ENCODE data around the gene HBS1L.

Gene HBS1L

GRCh38 chr6:135037541-135037940, 17.1 kb downstream of the HBS1L start:
- Histone ChIP-seq H3K4me1 (ENCODE audit: insufficient read depth, insufficient read length) (no peaks in the 10 kb centered on the region), H3K4me3 (ENCODE audit: insufficient read length, low read depth) (no peak overlapping the region), H3K9ac (ENCODE audit: insufficient read length, low read depth) (no peak overlapping the region), H3K9me3 (ENCODE audit: insufficient read depth, low read length) (no peaks in the 10 kb centered on the region), H3K27me3 (ENCODE audit: insufficient read depth, insufficient read length) (no peaks in the 10 kb centered on the region), H3K36me3 (ENCODE audit: insufficient read depth, insufficient read length, low read length) (peaks cover 46% of the 10 kb centered on the region)
- no peak for TF ChIP-seq YY1 (IDR thresholded peaks at IDR 0.05; ENCODE audit: insufficient read depth, insufficient read length)
- no peak for TF ChIP-seq SUZ12 (IDR thresholded peaks at IDR 0.05; ENCODE audit: extremely low read depth, insufficient read depth, insufficient read length)
- no peak for DNase-seq (ENCODE audit: low read depth, low spot score)

- Histone ChIP-seq H3K4me3 (ENCODE audit: insufficient read length, low read depth) (no peak overlapping the region), H3K9ac (ENCODE audit: insufficient read length, low read depth) (no peak overlapping the region), H3K36me3 (ENCODE audit: insufficient read depth, insufficient read length, low read length) (peaks cover 45% of the 10 kb centered on the region), H3K9me3 (ENCODE audit: insufficient read depth, low read length) (no peaks in the 10 kb centered on the region), H3K4me1 (ENCODE audit: insufficient read depth, insufficient read length) (no peaks in the 10 kb centered on the region), H3K27me3 (ENCODE audit: insufficient read depth, insufficient read length) (no peaks in the 10 kb centered on the region)
- no peak for TF ChIP-seq YY1 (IDR thresholded peaks at IDR 0.05; ENCODE audit: insufficient read depth, insufficient read length)
- DNase-seq (ENCODE audit: low read depth, low spot score): no peak
Observed at GRCh38 chr6:135036731-135037420, 17.7 kb downstream of the HBS1L start.

GRCh38 chr6:135033238-135033637, 21.4 kb downstream of the HBS1L start:
- Histone ChIP-seq H3K4me3 (ENCODE audit: insufficient read length, low read depth) (no peak overlapping the region), H3K36me3 (ENCODE audit: insufficient read depth, insufficient read length, low read length) (peaks cover 35% of the 10 kb centered on the region), H3K4me1 (ENCODE audit: insufficient read depth, insufficient read length) (no peaks in the 10 kb centered on the region), H3K9ac (ENCODE audit: insufficient read length, low read depth) (no peak overlapping the region), H3K27me3 (ENCODE audit: insufficient read depth, insufficient read length) (no peaks in the 10 kb centered on the region), H3K9me3 (ENCODE audit: insufficient read depth, low read length) (no peaks in the 10 kb centered on the region)
- TF ChIP-seq ZNF274 (IDR thresholded peaks at IDR 0.05; ENCODE audit: low read depth, low read length) (no peak), YY1 (IDR thresholded peaks at IDR 0.05; ENCODE audit: insufficient read depth, insufficient read length) (no peak), SUZ12 (IDR thresholded peaks at IDR 0.05; ENCODE audit: extremely low read depth, insufficient read depth, insufficient read length) (no peak)
- DNase-seq (ENCODE audit: low read depth, low spot score): no peak

GRCh38 chr6:135030532-135031178, 24.0 kb downstream of the HBS1L start:
- no peaks in the 10 kb centered on the region for H3K27me3 ChIP-seq (ENCODE audit: insufficient read depth, insufficient read length)
- no peak overlapping the region for H3K9ac ChIP-seq (ENCODE audit: insufficient read length, low read depth)
- no peak for DNase-seq (ENCODE audit: low read depth, low spot score)
- peaks cover 17% of the 10 kb centered on the region for H3K36me3 ChIP-seq (ENCODE audit: insufficient read depth, insufficient read length, low read length)
- no peaks in the 10 kb centered on the region for H3K9me3 ChIP-seq (ENCODE audit: insufficient read depth, low read length)
- H3K4me3 ChIP-seq (ENCODE audit: insufficient read length, low read depth): no peak overlapping the region
- TF ChIP-seq SUZ12 (IDR thresholded peaks at IDR 0.05; ENCODE audit: extremely low read depth, insufficient read depth, insufficient read length) (no peak), YY1 (IDR thresholded peaks at IDR 0.05; ENCODE audit: insufficient read depth, insufficient read length) (no peak), ZNF274 (IDR thresholded peaks at IDR 0.05; ENCODE audit: low read depth, low read length) (no peak)
- H3K4me1 ChIP-seq (ENCODE audit: insufficient read depth, insufficient read length): no peaks in the 10 kb centered on the region

GRCh38 chr6:135030056-135030473, 24.6 kb downstream of the HBS1L start:
- DNase-seq (ENCODE audit: low read depth, low spot score): no peak
- no peaks in the 10 kb centered on the region for H3K27me3 ChIP-seq (ENCODE audit: insufficient read depth, insufficient read length)
- H3K36me3 ChIP-seq (ENCODE audit: insufficient read depth, insufficient read length, low read length): peaks cover 17% of the 10 kb centered on the region
- no peaks in the 10 kb centered on the region for H3K9me3 ChIP-seq (ENCODE audit: insufficient read depth, low read length)
- H3K9ac ChIP-seq (ENCODE audit: insufficient read length, low read depth): no peak overlapping the region
- TF ChIP-seq SUZ12 (IDR thresholded peaks at IDR 0.05; ENCODE audit: extremely low read depth, insufficient read depth, insufficient read length): no peak
- no peak for TF ChIP-seq ZNF274 (IDR thresholded peaks at IDR 0.05; ENCODE audit: low read depth, low read length)
- TF ChIP-seq YY1 (IDR thresholded peaks at IDR 0.05; ENCODE audit: insufficient read depth, insufficient read length): no peak
- no peaks in the 10 kb centered on the region for H3K4me1 ChIP-seq (ENCODE audit: insufficient read depth, insufficient read length)
- H3K4me3 ChIP-seq (ENCODE audit: insufficient read length, low read depth): no peak overlapping the region

GRCh38 chr6:135025775-135026174, 28.8 kb downstream of the HBS1L start:
- Histone ChIP-seq H3K4me1 (ENCODE audit: insufficient read depth, insufficient read length) (no peaks in the 10 kb centered on the region), H3K9ac (ENCODE audit: insufficient read length, low read depth) (no peak overlapping the region), H3K4me3 (ENCODE audit: insufficient read length, low read depth) (no peak overlapping the region), H3K36me3 (ENCODE audit: insufficient read depth, insufficient read length, low read length) (peaks cover under 1% of the 10 kb centered on the region), H3K9me3 (ENCODE audit: insufficient read depth, low read length) (no peaks in the 10 kb centered on the region), H3K27me3 (ENCODE audit: insufficient read depth, insufficient read length) (no peaks in the 10 kb centered on the region)
- TF ChIP-seq YY1 (IDR thresholded peaks at IDR 0.05; ENCODE audit: insufficient read depth, insufficient read length): no peak
- TF ChIP-seq ZNF274 (IDR thresholded peaks at IDR 0.05; ENCODE audit: low read depth, low read length): no peak
- TF ChIP-seq SUZ12 (IDR thresholded peaks at IDR 0.05; ENCODE audit: extremely low read depth, insufficient read depth, insufficient read length): no peak
- DNase-seq (ENCODE audit: low read depth, low spot score): no peak

- Histone ChIP-seq H3K9me3 (ENCODE audit: insufficient read depth, low read length) (no peaks in the 10 kb centered on the region), H3K27me3 (ENCODE audit: insufficient read depth, insufficient read length) (no peaks in the 10 kb centered on the region), H3K4me1 (ENCODE audit: insufficient read depth, insufficient read length) (no peaks in the 10 kb centered on the region), H3K36me3 (ENCODE audit: insufficient read depth, insufficient read length, low read length) (no peaks in the 10 kb centered on the region), H3K4me3 (ENCODE audit: insufficient read length, low read depth) (no peak overlapping the region), H3K9ac (ENCODE audit: insufficient read length, low read depth) (no peak overlapping the region)
- no peak for TF ChIP-seq YY1 (IDR thresholded peaks at IDR 0.05; ENCODE audit: insufficient read depth, insufficient read length)
- TF ChIP-seq ZNF274 (IDR thresholded peaks at IDR 0.05; ENCODE audit: low read depth, low read length): no peak
- TF ChIP-seq SUZ12 (IDR thresholded peaks at IDR 0.05; ENCODE audit: extremely low read depth, insufficient read depth, insufficient read length): no peak
- no peak for DNase-seq (ENCODE audit: low read depth, low spot score)
Observed at GRCh38 chr6:135025175-135025574, 29.4 kb downstream of the HBS1L start.
